ENCODE data around the gene PKD2L1. TPM values are rescaled to one million over a fixed set of nuclear protein-coding genes. Genes with fewer than 3 reads are reported as not detected.

The PKD2L1 gene
- total and polyA plus RNA-seq, 10 of the 15 experiments (the other 5 are each of a cell fraction or from before 2014, with no cell fraction given): 0.05 to 0.17 (median 0.08) TPM; not detected in 6

DNA sequence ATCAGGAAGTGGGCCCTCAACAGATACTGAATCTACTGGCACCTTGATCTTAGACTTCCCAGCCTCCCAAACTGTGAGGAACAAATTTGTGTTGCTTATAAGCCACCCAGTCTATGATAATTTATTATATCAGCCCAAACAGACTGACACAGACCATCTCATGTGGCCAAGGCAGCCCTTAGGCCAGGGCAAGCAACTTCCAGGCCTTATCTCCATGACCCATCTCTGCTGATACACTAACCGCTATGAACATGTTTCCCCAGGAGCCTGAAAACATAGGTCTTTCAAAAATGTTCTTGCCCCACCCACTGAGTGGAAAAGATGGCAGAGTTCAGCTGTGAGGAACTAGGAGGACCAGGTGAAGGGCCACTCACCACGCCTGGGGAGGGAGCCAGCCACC lies 40.4 kb downstream of the PKD2L1 start (continued):
- TF ChIP-seq, protein P1, sequence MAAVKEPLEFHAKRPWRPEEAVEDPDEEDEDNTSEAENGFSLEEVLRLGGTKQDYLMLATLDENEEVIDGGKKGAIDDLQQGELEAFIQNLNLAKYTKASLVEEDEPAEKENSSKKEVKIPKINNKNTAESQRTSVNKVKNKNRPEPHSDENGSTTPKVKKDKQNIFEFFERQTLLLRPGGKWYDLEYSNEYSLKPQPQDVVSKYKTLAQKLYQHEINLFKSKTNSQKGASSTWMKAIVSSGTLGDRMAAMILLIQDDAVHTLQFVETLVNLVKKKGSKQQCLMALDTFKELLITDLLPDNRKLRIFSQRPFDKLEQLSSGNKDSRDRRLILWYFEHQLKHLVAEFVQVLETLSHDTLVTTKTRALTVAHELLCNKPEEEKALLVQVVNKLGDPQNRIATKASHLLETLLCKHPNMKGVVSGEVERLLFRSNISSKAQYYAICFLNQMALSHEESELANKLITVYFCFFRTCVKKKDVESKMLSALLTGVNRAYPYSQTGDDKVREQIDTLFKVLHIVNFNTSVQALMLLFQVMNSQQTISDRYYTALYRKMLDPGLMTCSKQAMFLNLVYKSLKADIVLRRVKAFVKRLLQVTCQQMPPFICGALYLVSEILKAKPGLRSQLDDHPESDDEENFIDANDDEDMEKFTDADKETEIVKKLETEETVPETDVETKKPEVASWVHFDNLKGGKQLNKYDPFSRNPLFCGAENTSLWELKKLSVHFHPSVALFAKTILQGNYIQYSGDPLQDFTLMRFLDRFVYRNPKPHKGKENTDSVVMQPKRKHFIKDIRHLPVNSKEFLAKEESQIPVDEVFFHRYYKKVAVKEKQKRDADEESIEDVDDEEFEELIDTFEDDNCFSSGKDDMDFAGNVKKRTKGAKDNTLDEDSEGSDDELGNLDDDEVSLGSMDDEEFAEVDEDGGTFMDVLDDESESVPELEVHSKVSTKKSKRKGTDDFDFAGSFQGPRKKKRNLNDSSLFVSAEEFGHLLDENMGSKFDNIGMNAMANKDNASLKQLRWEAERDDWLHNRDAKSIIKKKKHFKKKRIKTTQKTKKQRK (IDR thresholded peaks at IDR 0.05; ENCODE audit: low read depth, low read length): no peak
- no peak for TF ChIP-seq STAT1 (conservative IDR thresholded peaks at IDR 0.05)
- TF ChIP-seq, protein P2, sequence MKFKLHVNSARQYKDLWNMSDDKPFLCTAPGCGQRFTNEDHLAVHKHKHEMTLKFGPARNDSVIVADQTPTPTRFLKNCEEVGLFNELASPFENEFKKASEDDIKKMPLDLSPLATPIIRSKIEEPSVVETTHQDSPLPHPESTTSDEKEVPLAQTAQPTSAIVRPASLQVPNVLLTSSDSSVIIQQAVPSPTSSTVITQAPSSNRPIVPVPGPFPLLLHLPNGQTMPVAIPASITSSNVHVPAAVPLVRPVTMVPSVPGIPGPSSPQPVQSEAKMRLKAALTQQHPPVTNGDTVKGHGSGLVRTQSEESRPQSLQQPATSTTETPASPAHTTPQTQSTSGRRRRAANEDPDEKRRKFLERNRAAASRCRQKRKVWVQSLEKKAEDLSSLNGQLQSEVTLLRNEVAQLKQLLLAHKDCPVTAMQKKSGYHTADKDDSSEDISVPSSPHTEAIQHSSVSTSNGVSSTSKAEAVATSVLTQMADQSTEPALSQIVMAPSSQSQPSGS (IDR thresholded peaks at IDR 0.05; ENCODE audit: low read length): no peak
- TF ChIP-seq TCF7 (IDR thresholded peaks at IDR 0.05; ENCODE audit: borderline replicate concordance): no peak
- TF ChIP-seq TBL1XR1 (IDR thresholded peaks at IDR 0.05; ENCODE audit: low read depth, low read length): no peak
- no peak for TF ChIP-seq IKZF1 (conservative IDR thresholded peaks at IDR 0.05)
- no peak for TF ChIP-seq SUPT20H (IDR thresholded peaks at IDR 0.05; ENCODE audit: borderline replicate concordance, control insufficient read depth, low read depth, low read length)
- TF ChIP-seq KLF5 (IDR thresholded peaks at IDR 0.05; ENCODE audit: partially characterized antibody): no peak
- TF ChIP-seq, protein P3, sequence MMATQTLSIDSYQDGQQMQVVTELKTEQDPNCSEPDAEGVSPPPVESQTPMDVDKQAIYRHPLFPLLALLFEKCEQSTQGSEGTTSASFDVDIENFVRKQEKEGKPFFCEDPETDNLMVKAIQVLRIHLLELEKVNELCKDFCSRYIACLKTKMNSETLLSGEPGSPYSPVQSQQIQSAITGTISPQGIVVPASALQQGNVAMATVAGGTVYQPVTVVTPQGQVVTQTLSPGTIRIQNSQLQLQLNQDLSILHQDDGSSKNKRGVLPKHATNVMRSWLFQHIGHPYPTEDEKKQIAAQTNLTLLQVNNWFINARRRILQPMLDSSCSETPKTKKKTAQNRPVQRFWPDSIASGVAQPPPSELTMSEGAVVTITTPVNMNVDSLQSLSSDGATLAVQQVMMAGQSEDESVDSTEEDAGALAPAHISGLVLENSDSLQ (IDR thresholded peaks at IDR 0.05): no peak
- no peak for TF ChIP-seq NR2F1 (conservative IDR thresholded peaks at IDR 0.05)
- no peak for TF ChIP-seq NFXL1 (IDR thresholded peaks at IDR 0.05; ENCODE audit: borderline replicate concordance)
- no peak for TF ChIP-seq LARP7 (IDR thresholded peaks at IDR 0.05)
- TF ChIP-seq MEF2A (IDR thresholded peaks at IDR 0.05; ENCODE audit: insufficient read depth, low read depth, low read length): no peak
